ENCODE data around the gene INPP1.
"Not testable (repeated sequence)": the region's sequence is repeated elsewhere in the genome, so short reads cannot be mapped to it uniquely, and the experiment has no call there.

- TF ChIP-seq EZH2 (IDR thresholded peaks at IDR 0.05; ENCODE audit: borderline replicate concordance, low read depth, low read length, severe bottlenecking); CTCF (IDR thresholded peaks at IDR 0.05; ENCODE audit: borderline replicate concordance, extremely low read depth, low read length, poor library complexity, severe bottlenecking): not testable (repeated sequence)
Measured at GRCh38 chr2:190358655-190359448, 15.5 kb downstream of the INPP1 start.

Measured in DND-41 (cell line).